PC-3 (cell line): ENCODE results near the gene IL5RA. TPM values are rescaled to one million over a fixed set of nuclear protein-coding genes. Genes with fewer than 3 reads are reported as not detected.

Experiments
- ATAC-seq: fragments of 200-7000 bp; cut with Tn5 transposase; 2 replicates; pipeline ENCODE4 v1.9.1; 2020; ENCODE audit warnings: mild to moderate bottlenecking, moderate library complexity
- BruUV-seq: library from RNA; stranded (reverse); fragments of 400-500 nt; replicated peaks from 2 replicates; lab custom pipeline; 2021; lab: Mats Ljungman, UMichigan
- CTCF ChIA-PET: fragments of 300-600 bp; sonication (Branson Sonifier 250); formaldehyde crosslinking; loops from one replicate; lab custom pipeline; 2022; ENCODE audit warnings: antibody characterized with exemption; lab: Charles Lee
- POLR2A ChIA-PET: fragments of 300-600 bp; sonication (Branson Sonifier 250); formaldehyde crosslinking; loops from one replicate; lab custom pipeline; 2022; ENCODE audit warnings: antibody characterized with exemption; ENCODE audit not compliant: unreplicated experiment; lab: Charles Lee
- DNase-seq: peaks from one replicate; pipeline ENCODE4 v3.0.0-alpha.2; 2015
- H2AFZ ChIP-seq: fragments of 300-600 bp; sonication (generic); 2 replicates; pipeline ENCODE4 v1.6.0; 2016; ENCODE audit warnings: antibody characterized with exemption, low read length
- H3F3A ChIP-seq: fragments of 300-600 bp; sonication (generic); one replicate; pipeline ENCODE4 v1.6.0; 2017; ENCODE audit warnings: antibody characterized with exemption, low read length, control low read depth, mild to moderate bottlenecking; ENCODE audit not compliant: unreplicated experiment
- H3K27ac ChIP-seq: fragments of 300-600 bp; sonication (generic); 2 replicates; pipeline ENCODE4 v1.5.1; 2016; ENCODE audit warnings: mild to moderate bottlenecking, low read length
- H3K27me3 ChIP-seq: fragments of 300-600 bp; sonication (generic); 2 replicates; pipeline ENCODE4 v1.6.1; 2016; ENCODE audit warnings: low read length, mixed read lengths
- H3K36me3 ChIP-seq: fragments of 300-600 bp; sonication (generic); 2 replicates; pipeline ENCODE4 v1.6.1; 2016; ENCODE audit warnings: low read depth, mixed run types, low read length, mixed read lengths
- H3K4me1 ChIP-seq: fragments of 300-600 bp; sonication (generic); 2 replicates; pipeline ENCODE4 v1.5.1; 2016; ENCODE audit warnings: low read length; ENCODE audit not compliant: insufficient read depth
- H3K4me2 ChIP-seq: fragments of 300-600 bp; sonication (generic); 2 replicates; pipeline ENCODE4 v1.6.0; 2016; ENCODE audit warnings: low read length
- H3K4me3 ChIP-seq: fragments of 300-600 bp; sonication (generic); 2 replicates; pipeline ENCODE4 v1.5.1; 2016; ENCODE audit warnings: mild to moderate bottlenecking, low read length, mixed read lengths
- H3K79me2 ChIP-seq: fragments of 300-600 bp; sonication (generic); 2 replicates; pipeline ENCODE4 v1.6.1; 2017; ENCODE audit warnings: low read length, mixed read lengths
- H3K9ac ChIP-seq: fragments of 300-600 bp; sonication (generic); 2 replicates; pipeline ENCODE4 v1.6.0; 2016; ENCODE audit warnings: mild to moderate bottlenecking, low read length
- H3K9me2 ChIP-seq: fragments of 300-600 bp; sonication (generic); replicated peaks from 2 replicates; pipeline ENCODE4 v1.6.1; 2016; ENCODE audit warnings: mixed run types, low read length, mixed read lengths
- H3K9me3 ChIP-seq: fragments of 300-600 bp; sonication (generic); 2 replicates; pipeline ENCODE4 v1.6.1; 2016; ENCODE audit warnings: low read length, mixed read lengths
- H4K20me1 ChIP-seq: fragments of 300-600 bp; sonication (generic); 2 replicates; pipeline ENCODE4 v1.6.1; 2016; ENCODE audit warnings: low read length, mixed read lengths
- CTCF ChIP-seq: fragments of 300-600 bp; sonication (generic); conservative IDR thresholded peaks from 2 replicates; pipeline ENCODE4 v1.5.1; 2017; ENCODE audit warnings: antibody characterized with exemption, low read depth, mild to moderate bottlenecking, low read length
- EZH2 ChIP-seq: fragments of 300-600 bp; sonication (generic); IDR thresholded peaks from one replicate; pipeline ENCODE4 v1.6.1; 2017; ENCODE audit warnings: antibody characterized with exemption, mild to moderate bottlenecking, low read length; ENCODE audit not compliant: unreplicated experiment
- EZH2phosphoT487 ChIP-seq: fragments of 300-600 bp; sonication (generic); IDR thresholded peaks from 2 replicates; pipeline ENCODE4 v1.6.1; 2018; ENCODE audit warnings: mild to moderate bottlenecking, antibody characterized with exemption, low read length, borderline replicate concordance
- intact Hi-C: fragments of 100-400 bp; cut with micrococcal nuclease; formaldehyde crosslinking; loops from 2 replicates; pipeline ENCODE4 v1.9.0; 2023
- total RNA-seq: library from RNA; depleted of rRNA; stranded (reverse); fragments of >200 nt; gene quantifications from 2 replicates; pipeline ENCODE4 v1.2.3, GENCODE V29; 2014

The IL5RA gene
- total RNA-seq, 1 experiment from 2014 or later: not detected

- Histone ChIP-seq H3K79me2 (no peaks in the 10 kb centered on the region), H3K27ac (no peak overlapping the region), H3K4me1 (no peaks in the 10 kb centered on the region), H3K9ac (no peak overlapping the region), H3F3A (no peaks in the 10 kb centered on the region), H2AFZ (no peak overlapping the region), H3K36me3 (no peaks in the 10 kb centered on the region), H3K9me2 (no peaks in the 10 kb centered on the region), H4K20me1 (no peaks in the 10 kb centered on the region), H3K27me3 (no peaks in the 10 kb centered on the region), H3K4me3 (no peak overlapping the region), H3K9me3 (no peaks in the 10 kb centered on the region), H3K4me2 (no peak overlapping the region)
- TF ChIP-seq CTCF (no peak), EZH2phosphoT487 (no peak), EZH2 (no peak)
- ChIA-PET POLR2A (no interaction called here), CTCF (no interaction called here)
- no TSS peak for BruUV-seq
- intact Hi-C loops: no loop called here
- DNase-seq: no peak
- no peak for ATAC-seq
Observed at GRCh38 chr3:3087716-3088465, 22.3 kb downstream of the IL5RA start.

GRCh38 chr3:3087279-3087678, 22.9 kb downstream of the IL5RA start:
- Histone ChIP-seq H3K79me2 (no peaks in the 10 kb centered on the region), H3K27me3 (peaks cover 6% of the 10 kb centered on the region; the same call in 1 of the 2 replicates), H3K9me3 (no peaks in the 10 kb centered on the region), H2AFZ (no peak overlapping the region), H4K20me1 (no peaks in the 10 kb centered on the region), H3K4me2 (no peak overlapping the region), H3K9me2 (no peaks in the 10 kb centered on the region), H3F3A (no peaks in the 10 kb centered on the region), H3K27ac (no peak overlapping the region), H3K36me3 (no peaks in the 10 kb centered on the region), H3K4me1 (no peaks in the 10 kb centered on the region), H3K9ac (no peak overlapping the region), H3K4me3 (no peak overlapping the region)
- DNase-seq: no peak
- intact Hi-C loops: no loop called here
- ATAC-seq: no peak
- POLR2A ChIA-PET: no interaction called here
- TF ChIP-seq EZH2phosphoT487 (no peak), EZH2 (no peak), CTCF (no peak)
- no TSS peak for BruUV-seq
- CTCF ChIA-PET: no interaction called here

GRCh38 chr3:3086239-3086638, 23.9 kb downstream of the IL5RA start:
- no peak for ATAC-seq
- CTCF ChIA-PET: no interaction called here
- no peaks in the 10 kb centered on the region for H3K4me1 ChIP-seq
- H3K4me3 ChIP-seq: no peak overlapping the region
- no peaks in the 10 kb centered on the region for H3K36me3 ChIP-seq
- no peak overlapping the region for H3K9ac ChIP-seq
- H2AFZ ChIP-seq: no peak overlapping the region
- no peak overlapping the region for H3K4me2 ChIP-seq
- BruUV-seq: no TSS peak
- POLR2A ChIA-PET: no interaction called here
- H3K9me2 ChIP-seq: no peaks in the 10 kb centered on the region
- H3K9me3 ChIP-seq: no peaks in the 10 kb centered on the region
- no peaks in the 10 kb centered on the region for H4K20me1 ChIP-seq
- no peak for TF ChIP-seq EZH2phosphoT487
- no peak for TF ChIP-seq CTCF
- TF ChIP-seq EZH2: no peak
- peaks cover 15% of the 10 kb centered on the region; the same call in 1 of the 2 replicates for H3K27me3 ChIP-seq
- intact Hi-C loops: no loop called here
- H3K27ac ChIP-seq: no peak overlapping the region
- no peaks in the 10 kb centered on the region for H3K79me2 ChIP-seq
- DNase-seq: no peak
- no peaks in the 10 kb centered on the region for H3F3A ChIP-seq
